GM18505 (cell line): ENCODE measurements around the gene TMEM232.
A peak's percentile ranks its signal among the peaks of the same experiment; 100 is the strongest.
"Not testable (repeated sequence)": the region's sequence is repeated elsewhere in the genome, so short reads cannot be mapped to it uniquely, and the experiment has no call there.

Experiments
- ATAC-seq: cut with Tn5 transposase; IDR thresholded peaks from one replicate; pipeline ENCODE4 v1.9.1; 2021; ENCODE audit not compliant: unreplicated experiment
- POLR2A ChIP-seq: IDR thresholded peaks from 4 replicates; pipeline ENCODE4 v1.6.1; 2011; ENCODE audit warnings: borderline replicate concordance; ENCODE audit not compliant: insufficient read depth, insufficient read length; ENCODE audit errors: extremely low read depth

Gene TMEM232

GRCh38 chr5:110687485-110687884, 39.0 kb downstream of the TMEM232 start:
- no peak for ATAC-seq
- no peak for TF ChIP-seq POLR2A

- no peak for TF ChIP-seq POLR2A
- no peak for ATAC-seq
Observed at GRCh38 chr5:110686270-110686669, 40.2 kb downstream of the TMEM232 start.

GRCh38 chr5:110681953-110682352, 44.5 kb downstream of the TMEM232 start:
- no peak for TF ChIP-seq POLR2A

GRCh38 chr5:110681109-110681508, 45.4 kb downstream of the TMEM232 start:
- no peak for TF ChIP-seq POLR2A
- ATAC-seq, result no peak

More at GRCh38 chr5:110681953-110682352, 44.5 kb downstream of the TMEM232 start:
- no peak for ATAC-seq

- ATAC-seq, result not testable (repeated sequence)
Observed at GRCh38 chr5:110676554-110676953, 49.9 kb downstream of the TMEM232 start.

- peak; percentile 43 for ATAC-seq
- no peak for TF ChIP-seq POLR2A
Observed at GRCh38 chr5:110665184-110665726, 61.2 kb downstream of the TMEM232 start.

GRCh38 chr5:110663525-110663924, 62.9 kb downstream of the TMEM232 start:
- peak; percentile 81 for ATAC-seq
- no peak for TF ChIP-seq POLR2A

- ATAC-seq, result no peak
- no peak for TF ChIP-seq POLR2A
Observed at GRCh38 chr5:110658006-110658405, 68.5 kb downstream of the TMEM232 start.

GRCh38 chr5:110653231-110653970, 73.1 kb downstream of the TMEM232 start:
- no peak for TF ChIP-seq POLR2A
- ATAC-seq, result no peak

- TF ChIP-seq POLR2A, result no peak
- ATAC-seq, result no peak
Observed at GRCh38 chr5:110651507-110651906, 75.0 kb downstream of the TMEM232 start.

- no peak for ATAC-seq
- no peak for TF ChIP-seq POLR2A
Observed at GRCh38 chr5:110644357-110644756, 82.1 kb downstream of the TMEM232 start.

- TF ChIP-seq POLR2A, result no peak
- no peak for ATAC-seq
Observed at GRCh38 chr5:110638970-110639902, 87.2 kb downstream of the TMEM232 start.

GRCh38 chr5:110634475-110634874, 92.0 kb downstream of the TMEM232 start:
- ATAC-seq, result no peak
- no peak for TF ChIP-seq POLR2A
